ENCODE results near the gene BEX3.

GRCh38 chrX:103356130-103356798 lies 20.1 kb upstream of the BEX3 start, which contains the start of gene TCEAL9:
- TF ChIP-seq POLR2A (IDR thresholded peaks at IDR 0.05): peak; percentile 79 to 82
- no peak for TF ChIP-seq CTCF (IDR thresholded peaks at IDR 0.05)
- peak; percentile 93 to 96 (median 96) for TF ChIP-seq POLR2AphosphoS5 (IDR thresholded peaks at IDR 0.05)

All from sigmoid colon (tissue), 4 donors.